HepG2 (cell line): ENCODE results near the gene SNAI3. TPM values are rescaled to one million over a fixed set of nuclear protein-coding genes. Genes with fewer than 3 reads are reported as not detected.

ENCODE experiments used
- GMEB2 ChIP-seq: IDR thresholded peaks from 2 replicates; pipeline ENCODE4 v1.6.1; 2016; ENCODE audit warnings: missing biosample characterization, missing genetic modification reagents, low read depth
- NFE2L1 ChIP-seq: sonication (generic); formaldehyde crosslinking; IDR thresholded peaks from 2 replicates; pipeline ENCODE4 v1.4.0; 2020; ENCODE audit warnings: missing genetic modification reagents, mild to moderate bottlenecking, borderline replicate concordance
- SALL2 ChIP-seq: sonication (generic); formaldehyde crosslinking; IDR thresholded peaks from 2 replicates; pipeline ENCODE4 v1.8.1; 2023; ENCODE audit warnings: mild to moderate bottlenecking, missing genetic modification reagents, inconsistent platforms
- SNAPC4 ChIP-seq: sonication (generic); formaldehyde crosslinking; IDR thresholded peaks from 2 replicates; pipeline ENCODE4 v1.4.0; 2020; ENCODE audit warnings: mild to moderate bottlenecking, missing genetic modification reagents
- ZFYVE20 ChIP-seq: sonication (generic); formaldehyde crosslinking; IDR thresholded peaks from 2 replicates; pipeline ENCODE4 v1.8.0; 2023; ENCODE audit warnings: low read depth, mild to moderate bottlenecking, moderate library complexity, missing genetic modification reagents, borderline replicate concordance
- ZHX1 ChIP-seq: sonication (generic); formaldehyde crosslinking; IDR thresholded peaks from 2 replicates; pipeline ENCODE4 v1.8.1; 2022; ENCODE audit warnings: low read depth, mild to moderate bottlenecking, missing genetic modification reagents
- ZNF142 ChIP-seq: sonication (generic); formaldehyde crosslinking; IDR thresholded peaks from 2 replicates; pipeline ENCODE4 v1.4.0; 2020; ENCODE audit warnings: missing genetic modification reagents
- ZNF589 ChIP-seq: sonication (generic); formaldehyde crosslinking; conservative IDR thresholded peaks from 2 replicates; pipeline ENCODE4 v1.8.0; 2022; ENCODE audit warnings: mild to moderate bottlenecking, moderate library complexity, missing genetic modification reagents
- polyA plus RNA-seq, 8 experiments: library from polyadenylated mRNA; depleted of rRNA in 3 of 8; stranded (reverse) in 7 of 8; unstranded in 1 of 8; fragments of >200 nt; fragmentation: Illumina TruSeq in 4 of 8; extraction: Trizol in 4 of 8; gene quantifications; 2 replicates each; pipeline versions ENCODE4 v1.2.1 to v1.2.3, GENCODE V29; 2011 to 2016; ENCODE audit warnings: low read depth in 4 of 8, missing spikeins in 1 of 8, mixed read lengths in 1 of 8; ENCODE audit not compliant: insufficient read depth in 1 of 8
- total RNA-seq, 5 experiments: library from RNA; depleted of rRNA; stranded (reverse); fragments of >200 nt; fragmentation: Illumina TruSeq; extraction: Trizol; gene quantifications; 2 replicates each; pipeline ENCODE4 v1.2.3, GENCODE V29; 2016; ENCODE audit warnings: low read depth in 1 of 5
- TF ChIP-seq, protein P1 (sequence below): sonication (generic); formaldehyde crosslinking; IDR thresholded peaks from 2 replicates; pipeline ENCODE4 v1.5.0; 2020; ENCODE audit warnings: missing genetic modification reagents

The SNAI3 gene
- total and polyA plus RNA-seq, 2 of the 13 experiments (the other 11 are each of a cell fraction or from before 2014, with no cell fraction given) = 0.09 to 0.18 TPM

- TF ChIP-seq ZFYVE20 (CRISPR knock-in tag) = no peak; the same call in 1 of the 2 replicates
- TF ChIP-seq ZNF142 (CRISPR knock-in tag) = 0 out of 2 replicates have a peak, but pooled peaks have one; percentile 39
- TF ChIP-seq SNAPC4 = 0 out of 2 replicates have a peak, but pooled peaks have one; percentile 6
- TF ChIP-seq NFE2L1 (CRISPR knock-in tag) = peak; percentile 84; the same call in 1 of the 2 replicates
- no peak for TF ChIP-seq ZHX1
- peak; percentile 20; the same call in 1 of the 2 replicates for TF ChIP-seq SALL2 (CRISPR knock-in tag)
- no peak for TF ChIP-seq GMEB2 (CRISPR knock-in tag)
- TF ChIP-seq ZNF589 (CRISPR knock-in tag) = no peak
- TF ChIP-seq, protein P1, sequence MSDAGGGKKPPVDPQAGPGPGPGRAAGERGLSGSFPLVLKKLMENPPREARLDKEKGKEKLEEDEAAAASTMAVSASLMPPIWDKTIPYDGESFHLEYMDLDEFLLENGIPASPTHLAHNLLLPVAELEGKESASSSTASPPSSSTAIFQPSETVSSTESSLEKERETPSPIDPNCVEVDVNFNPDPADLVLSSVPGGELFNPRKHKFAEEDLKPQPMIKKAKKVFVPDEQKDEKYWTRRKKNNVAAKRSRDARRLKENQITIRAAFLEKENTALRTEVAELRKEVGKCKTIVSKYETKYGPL (CRISPR knock-in tag) = no peak
These were observed 34.9 kb downstream of the SNAI3 start (continued) for GRCh38 chr16:88651276-88651988.
